T-helper 2 cell treated with Interferon-gamma antibody and Interleukin-4, amounts not matched to agents 5 μg/mL and 100 μg/mL, for 36 hours (primary cell): ENCODE data around the gene CHAD.

ENCODE experiments used
- DNase-seq: peaks from one replicate; pipeline ENCODE4 v3.0.0; 2021; ENCODE audit warnings: low spot score
- H3K27ac Mint-ChIP-seq: one replicate; pipeline ENCODE4 v1.8.0; 2021; ENCODE audit warnings: mild to moderate bottlenecking, mixed read lengths
- H3K27me3 Mint-ChIP-seq: one replicate; pipeline ENCODE4 v1.8.0; 2021; ENCODE audit warnings: low read depth, mixed read lengths
- H3K36me3 Mint-ChIP-seq: one replicate; pipeline ENCODE4 v1.8.0; 2021; ENCODE audit warnings: low read depth, mixed read lengths
- H3K4me1 Mint-ChIP-seq: one replicate; pipeline ENCODE4 v1.8.0; 2021; ENCODE audit warnings: low read depth, mixed read lengths
- H3K4me3 Mint-ChIP-seq: one replicate; pipeline ENCODE4 v1.8.0; 2022; ENCODE audit warnings: mild to moderate bottlenecking, moderate library complexity, mixed read lengths
- H3K9me3 Mint-ChIP-seq: one replicate; pipeline ENCODE4 v1.8.0; 2021; ENCODE audit warnings: mixed read lengths

Gene CHAD

DNA sequence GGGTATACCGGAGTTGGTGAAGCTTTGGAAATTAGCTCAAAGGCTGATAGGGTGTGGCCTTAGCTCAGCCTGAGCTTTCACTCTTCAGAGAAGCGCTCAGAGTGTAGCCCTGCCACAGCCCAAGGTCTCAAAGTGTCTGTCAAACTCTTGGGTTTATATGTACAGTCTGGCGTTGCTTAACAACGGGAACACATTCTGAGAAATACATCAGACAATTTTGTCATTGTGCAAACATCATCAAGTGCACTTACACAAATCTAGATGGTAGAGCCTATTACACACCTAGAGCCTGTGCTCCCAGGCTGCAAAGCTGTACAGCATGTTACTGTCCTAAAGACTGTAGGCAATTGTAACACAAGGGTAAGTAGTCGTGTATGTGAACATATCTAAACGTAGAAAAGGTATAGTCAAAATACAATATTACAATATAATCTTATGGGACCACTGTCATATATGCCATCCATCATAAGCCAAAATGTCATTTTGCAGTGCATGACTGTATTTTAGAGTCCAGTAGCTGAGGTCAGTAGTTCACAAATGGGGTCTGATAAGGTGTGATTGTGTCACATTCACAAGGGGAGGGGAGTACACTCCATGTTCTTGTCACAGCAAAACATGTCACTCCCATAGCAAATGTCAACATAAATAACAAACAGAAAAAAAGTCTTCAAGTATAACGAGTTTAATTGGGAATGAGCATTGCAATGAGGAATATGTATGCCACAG lies 20.6 kb downstream of the CHAD start:
- H3K4me1 Mint-ChIP-seq = peaks cover 3% of the 10 kb centered on the region
- no peak overlapping the region for H3K27ac Mint-ChIP-seq
- H3K4me3 Mint-ChIP-seq = no peak overlapping the region
- H3K9me3 Mint-ChIP-seq = no peaks in the 10 kb centered on the region
- H3K27me3 Mint-ChIP-seq = no peaks in the 10 kb centered on the region
- no peaks in the 10 kb centered on the region for H3K36me3 Mint-ChIP-seq
- no peak for DNase-seq

DNA sequence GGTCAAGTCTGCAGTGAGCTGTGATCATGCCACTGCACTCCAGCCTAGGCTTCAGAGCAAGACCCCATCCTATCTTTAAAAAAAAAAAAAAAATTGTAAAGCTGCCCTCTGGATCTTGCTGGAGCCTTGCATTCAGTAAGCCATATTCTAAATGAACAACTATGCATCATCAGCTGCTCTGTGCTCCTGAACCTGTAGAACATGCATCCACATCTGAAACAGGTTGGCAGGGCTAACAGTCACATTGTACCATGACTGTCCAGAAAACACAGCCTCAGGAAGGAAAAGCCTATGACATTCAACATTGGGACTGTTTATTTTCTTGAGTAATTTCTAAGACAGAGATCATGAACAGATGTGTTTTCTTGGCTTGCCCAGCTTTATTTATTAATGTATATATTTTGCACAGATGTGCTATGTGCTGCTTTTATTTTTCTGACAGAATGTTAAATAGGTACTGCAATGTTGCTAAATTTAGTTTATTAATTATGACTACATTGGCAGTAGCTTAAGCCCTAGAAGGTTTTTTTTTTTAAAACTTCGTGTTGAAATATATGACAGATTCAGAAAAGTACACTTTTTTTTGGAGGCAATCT lies 22.9 kb downstream of the CHAD start:
- Mint-ChIP-seq H3K9me3 (no peaks in the 10 kb centered on the region), H3K27ac (no peak overlapping the region), H3K27me3 (no peaks in the 10 kb centered on the region), H3K36me3 (no peaks in the 10 kb centered on the region), H3K4me1 (no peaks in the 10 kb centered on the region), H3K4me3 (no peak overlapping the region)
- DNase-seq = no peak

DNA sequence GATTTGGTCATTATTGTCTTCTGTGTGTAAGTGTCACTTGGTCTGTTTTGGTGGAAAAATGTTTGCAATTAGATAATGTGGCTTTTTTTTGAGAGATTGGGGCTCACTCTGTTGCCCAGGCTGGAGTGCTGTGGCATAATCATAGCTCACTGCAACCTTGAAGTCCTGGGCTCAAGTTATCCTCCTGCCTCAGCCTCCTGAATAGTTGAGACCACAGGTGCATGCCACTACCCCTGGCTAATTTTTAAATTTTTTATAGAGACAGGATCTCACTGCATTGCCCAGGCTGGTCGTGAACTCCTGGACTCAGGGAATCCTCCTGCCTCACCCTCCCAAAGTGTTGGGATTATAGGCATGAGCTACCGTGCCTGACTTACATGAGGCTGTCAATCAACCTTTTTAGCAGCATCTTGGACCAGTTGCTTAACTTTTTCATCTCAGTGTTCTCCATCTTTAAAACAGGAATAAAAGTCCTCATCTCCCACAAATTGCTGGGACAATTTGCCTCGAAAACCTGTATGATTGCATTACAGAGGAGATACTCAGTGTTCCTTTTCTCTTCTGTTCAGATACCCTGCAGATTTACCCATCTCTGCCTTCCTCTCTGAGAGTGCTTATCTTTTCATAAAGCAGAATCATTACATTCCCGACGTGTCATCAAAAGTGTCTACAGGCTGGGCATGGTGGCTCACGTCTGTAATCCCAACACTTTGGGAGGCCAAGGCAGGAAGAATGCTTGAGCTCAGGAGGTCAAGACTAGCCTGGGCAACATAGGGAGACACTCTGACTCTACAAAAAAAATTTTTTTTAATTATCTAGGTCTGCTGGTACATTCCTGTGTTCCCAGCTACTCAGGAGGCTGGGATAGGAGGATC lies 23.6 kb downstream of the CHAD start:
- no peaks in the 10 kb centered on the region for H3K27me3 Mint-ChIP-seq
- no peak for DNase-seq
- H3K4me1 Mint-ChIP-seq = no peaks in the 10 kb centered on the region
- no peaks in the 10 kb centered on the region for H3K9me3 Mint-ChIP-seq
- no peak overlapping the region for H3K27ac Mint-ChIP-seq
- no peaks in the 10 kb centered on the region for H3K36me3 Mint-ChIP-seq
- no peak overlapping the region for H3K4me3 Mint-ChIP-seq

DNA sequence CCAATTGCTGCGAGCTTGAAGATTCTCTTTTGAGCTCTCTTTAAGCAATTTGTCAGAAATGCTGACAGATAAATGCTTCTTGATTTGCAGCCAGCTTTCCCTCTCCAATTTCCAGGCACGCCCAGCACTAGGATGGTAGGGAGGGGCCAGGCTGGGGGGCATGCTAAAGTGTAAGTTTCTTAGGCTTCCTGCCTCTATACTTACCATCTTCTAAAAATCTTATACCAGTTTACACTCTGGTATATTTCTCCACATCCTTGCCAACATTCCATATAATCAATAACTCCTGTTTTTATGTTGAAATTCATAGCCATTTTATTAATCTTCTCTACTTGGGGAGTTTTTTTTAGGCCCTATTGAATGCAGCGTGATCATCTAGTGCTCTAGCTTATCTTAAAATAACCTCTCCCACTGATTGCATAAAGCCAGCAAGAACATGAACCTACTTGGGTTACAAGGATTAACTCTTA lies 25.1 kb downstream of the CHAD start:
- H3K9me3 Mint-ChIP-seq = no peaks in the 10 kb centered on the region
- no peak for DNase-seq
- no peaks in the 10 kb centered on the region for H3K4me1 Mint-ChIP-seq
- no peaks in the 10 kb centered on the region for H3K27me3 Mint-ChIP-seq
- H3K27ac Mint-ChIP-seq = no peak overlapping the region
- H3K36me3 Mint-ChIP-seq = no peaks in the 10 kb centered on the region
- no peak overlapping the region for H3K4me3 Mint-ChIP-seq

DNA sequence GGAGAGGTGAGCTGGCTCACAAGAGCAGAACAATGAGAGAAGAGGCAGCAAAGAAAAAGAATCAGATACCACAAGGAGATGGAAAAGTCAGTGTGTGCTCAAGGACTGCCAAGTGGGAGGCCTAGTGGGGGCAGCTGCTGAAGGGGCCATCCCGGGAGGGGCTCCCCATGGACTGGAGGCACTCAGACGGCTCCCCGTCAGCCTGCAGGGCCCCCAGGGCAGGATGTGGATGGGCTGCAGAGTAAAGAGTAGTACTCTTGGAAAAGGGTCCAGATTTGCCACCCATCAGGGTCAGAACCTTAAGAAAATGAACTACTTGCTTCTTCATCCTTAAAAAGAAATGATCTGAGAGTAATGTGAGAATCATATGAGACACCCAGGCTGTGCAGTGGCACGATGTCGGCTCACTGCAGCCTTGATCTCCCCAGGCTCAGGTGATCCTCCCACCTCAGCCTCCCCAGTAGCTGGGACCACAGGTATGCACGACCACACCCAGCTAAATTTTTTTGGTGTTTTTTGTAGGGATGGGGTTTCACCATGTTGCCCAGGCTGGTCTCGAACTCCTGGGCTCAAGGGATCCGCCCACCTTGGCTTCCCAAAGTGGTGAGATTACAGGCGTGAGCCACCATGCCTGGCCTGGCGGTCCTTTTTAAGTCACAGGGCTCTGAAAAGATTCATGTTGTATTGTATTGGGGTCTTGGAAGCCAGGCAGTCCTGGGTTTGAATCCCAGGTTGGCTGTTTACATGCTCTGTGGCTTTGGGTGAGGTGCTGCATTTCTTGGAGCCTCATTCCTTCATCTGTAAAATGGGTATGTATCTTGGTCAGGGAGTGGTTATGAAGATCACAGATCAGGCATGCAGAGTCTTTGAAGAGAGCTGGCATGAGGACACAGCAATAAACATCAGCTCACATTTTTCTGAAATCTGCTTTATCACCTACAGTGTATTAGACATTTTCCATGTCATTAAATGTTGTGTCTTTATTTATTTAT lies 27.5 kb downstream of the CHAD start:
- Mint-ChIP-seq H3K27ac (no peak overlapping the region), H3K27me3 (no peaks in the 10 kb centered on the region), H3K36me3 (no peaks in the 10 kb centered on the region), H3K4me3 (no peak overlapping the region), H3K9me3 (no peaks in the 10 kb centered on the region), H3K4me1 (no peaks in the 10 kb centered on the region)
- DNase-seq = no peak

DNA sequence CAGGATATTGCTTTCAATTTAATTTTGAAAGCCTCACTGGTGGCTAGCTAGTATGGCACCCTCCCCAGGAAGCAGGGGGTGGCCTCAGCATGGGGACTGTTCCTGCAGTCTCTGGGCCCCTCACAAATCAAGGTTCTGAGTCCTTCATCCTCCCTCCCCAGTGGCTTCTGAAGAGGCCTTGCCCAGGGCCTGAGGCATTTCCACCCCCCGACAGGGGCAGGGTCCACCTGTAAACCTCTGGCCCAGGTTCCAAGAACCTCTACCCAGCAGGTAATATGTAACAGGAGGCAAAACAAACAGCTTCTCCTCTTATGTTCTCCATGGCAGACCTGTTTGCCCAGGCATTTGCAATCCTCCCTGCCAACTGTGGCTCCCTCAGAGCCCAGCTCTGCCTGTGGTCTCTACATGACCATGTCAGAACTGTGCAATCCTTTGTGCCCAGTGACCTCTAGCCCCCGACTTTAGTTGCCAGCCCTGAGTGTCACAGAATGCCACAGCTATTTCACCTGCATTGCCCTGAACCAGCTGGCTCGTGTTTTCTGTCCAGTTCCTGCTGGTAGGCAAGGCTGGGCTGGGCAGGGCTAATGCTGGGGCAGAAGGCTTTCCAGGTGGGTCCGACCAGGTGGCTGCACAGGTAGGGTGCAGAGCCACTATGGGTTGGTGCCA lies 28.4 kb downstream of the CHAD start:
- H3K27ac Mint-ChIP-seq = no peak overlapping the region
- no peaks in the 10 kb centered on the region for H3K9me3 Mint-ChIP-seq
- no peaks in the 10 kb centered on the region for H3K4me1 Mint-ChIP-seq
- no peaks in the 10 kb centered on the region for H3K36me3 Mint-ChIP-seq
- no peak for DNase-seq
- no peaks in the 10 kb centered on the region for H3K27me3 Mint-ChIP-seq
- H3K4me3 Mint-ChIP-seq = no peak overlapping the region

DNA sequence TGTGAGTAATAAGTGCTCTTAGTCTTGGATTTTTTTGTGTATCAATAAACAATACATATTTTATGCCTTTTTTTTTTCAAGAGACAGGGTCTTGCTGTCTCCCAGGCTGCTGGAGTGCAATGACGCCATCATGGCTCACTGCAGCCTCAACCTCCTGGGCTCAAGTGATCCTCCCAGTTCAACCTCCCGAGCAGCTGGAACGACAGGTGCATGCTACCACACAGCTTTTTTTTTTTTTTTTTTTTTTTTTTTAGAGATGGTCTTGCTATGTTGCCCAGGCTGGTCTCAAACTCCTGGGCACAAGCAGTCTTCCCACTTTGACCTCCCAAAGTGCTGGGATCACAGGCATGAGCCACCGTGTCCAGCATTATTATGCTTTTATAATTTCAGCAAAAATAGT lies 29.7 kb downstream of the CHAD start:
- Mint-ChIP-seq H3K4me3 (no peak overlapping the region), H3K36me3 (peaks cover 1% of the 10 kb centered on the region), H3K27me3 (no peaks in the 10 kb centered on the region), H3K9me3 (no peaks in the 10 kb centered on the region), H3K27ac (no peak overlapping the region), H3K4me1 (no peaks in the 10 kb centered on the region)
- no peak for DNase-seq

DNA sequence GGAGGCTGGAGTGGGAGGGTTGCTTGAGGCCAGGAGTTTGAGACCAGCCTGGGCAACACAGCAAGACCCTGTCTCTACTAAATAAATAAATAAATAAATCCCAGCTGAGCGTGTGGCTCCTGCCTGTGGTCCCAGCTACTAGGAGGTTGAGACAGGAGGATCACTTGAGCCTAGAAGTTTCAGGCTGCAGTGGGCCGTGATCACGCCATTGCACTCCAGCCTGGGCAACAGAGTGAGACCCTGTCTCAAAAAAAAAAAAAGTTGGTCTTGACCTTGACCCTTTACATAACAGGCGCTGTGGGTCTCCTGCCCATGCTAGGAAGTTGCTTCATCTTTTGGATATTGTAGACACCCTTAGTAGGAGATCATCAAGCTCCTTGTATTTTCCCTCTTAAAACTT lies 31.3 kb downstream of the CHAD start:
- DNase-seq = no peak
- Mint-ChIP-seq H3K9me3 (no peaks in the 10 kb centered on the region), H3K4me1 (no peaks in the 10 kb centered on the region), H3K27ac (no peak overlapping the region), H3K27me3 (no peaks in the 10 kb centered on the region), H3K36me3 (peaks cover 1% of the 10 kb centered on the region), H3K4me3 (no peak overlapping the region)

DNA sequence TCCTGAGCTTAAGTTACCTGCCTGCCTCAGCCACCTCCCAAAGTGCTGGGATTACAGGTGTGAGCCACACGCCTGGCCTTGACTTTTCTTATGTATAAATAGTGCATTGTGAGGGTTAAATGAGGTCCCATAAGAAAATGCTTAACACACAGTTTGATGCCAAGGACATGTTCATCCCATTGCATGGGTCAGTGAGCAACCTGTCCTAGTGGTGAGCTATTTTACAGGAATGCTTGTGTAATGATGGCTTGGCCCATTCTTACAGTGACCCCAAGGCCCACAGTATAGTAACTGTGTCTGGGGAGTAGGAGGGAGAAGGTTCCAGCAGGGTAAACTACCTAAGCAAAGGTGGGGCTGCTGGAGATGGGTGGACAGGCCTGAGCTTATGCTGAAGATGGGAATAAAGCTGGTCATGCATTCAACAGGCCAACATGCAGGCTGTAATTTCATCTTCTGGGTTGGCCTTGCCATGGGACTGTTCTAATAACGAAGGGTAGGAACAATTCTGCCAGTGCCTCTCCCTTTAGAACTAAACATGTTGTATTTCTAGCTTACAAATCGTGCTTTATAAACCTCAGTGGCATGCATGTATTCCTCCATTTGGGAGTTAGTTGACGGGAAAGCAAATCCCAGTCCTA lies 36.4 kb downstream of the CHAD start:
- no peaks in the 10 kb centered on the region for H3K9me3 Mint-ChIP-seq
- H3K36me3 Mint-ChIP-seq = peaks cover 1% of the 10 kb centered on the region
- no peak overlapping the region for H3K4me3 Mint-ChIP-seq
- peaks cover 7% of the 10 kb centered on the region for H3K4me1 Mint-ChIP-seq
- no peaks in the 10 kb centered on the region for H3K27me3 Mint-ChIP-seq
- DNase-seq = no peak
- no peak overlapping the region for H3K27ac Mint-ChIP-seq

DNA sequence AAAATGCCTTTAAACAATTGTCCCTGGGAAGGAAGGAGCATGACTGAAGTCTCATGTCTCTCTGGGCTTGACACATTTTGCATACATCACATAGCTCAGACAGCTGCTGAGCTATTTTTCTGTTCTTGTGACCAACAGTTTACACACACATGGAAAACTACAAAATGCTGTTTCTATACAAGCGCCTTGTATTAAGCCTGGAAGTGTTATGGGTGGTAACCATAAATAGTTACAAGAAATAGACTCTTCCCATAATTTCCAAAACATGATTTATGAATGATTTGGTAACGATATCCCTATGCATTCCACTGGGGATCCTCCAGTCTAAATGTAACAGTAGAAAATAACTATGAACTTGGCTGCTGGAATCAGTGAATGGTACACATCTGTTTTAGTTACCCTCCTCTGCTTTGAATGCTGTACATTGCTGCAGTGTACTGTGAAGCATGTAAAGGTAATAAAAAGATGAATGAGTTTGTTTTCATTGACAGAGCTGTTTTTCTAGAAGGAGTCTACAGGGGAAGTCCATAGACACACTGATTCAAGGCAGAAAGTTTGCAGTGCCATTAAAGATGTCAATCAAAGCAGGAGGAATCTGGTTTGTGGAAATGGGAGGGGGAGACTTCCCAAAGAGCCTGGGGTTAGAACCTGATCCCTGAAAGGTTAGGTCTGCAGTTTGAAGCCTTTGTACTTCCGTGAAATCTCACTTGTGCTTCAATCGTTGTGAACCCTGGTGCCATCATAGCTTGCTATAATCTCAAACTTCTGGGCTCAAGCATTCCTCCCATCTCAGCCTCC lies 37.7 kb downstream of the CHAD start:
- DNase-seq = no peak
- Mint-ChIP-seq H3K9me3 (no peaks in the 10 kb centered on the region), H3K4me3 (no peak overlapping the region), H3K27me3 (no peaks in the 10 kb centered on the region), H3K36me3 (peaks cover 1% of the 10 kb centered on the region), H3K27ac (no peak overlapping the region), H3K4me1 (peaks cover 13% of the 10 kb centered on the region)

DNA sequence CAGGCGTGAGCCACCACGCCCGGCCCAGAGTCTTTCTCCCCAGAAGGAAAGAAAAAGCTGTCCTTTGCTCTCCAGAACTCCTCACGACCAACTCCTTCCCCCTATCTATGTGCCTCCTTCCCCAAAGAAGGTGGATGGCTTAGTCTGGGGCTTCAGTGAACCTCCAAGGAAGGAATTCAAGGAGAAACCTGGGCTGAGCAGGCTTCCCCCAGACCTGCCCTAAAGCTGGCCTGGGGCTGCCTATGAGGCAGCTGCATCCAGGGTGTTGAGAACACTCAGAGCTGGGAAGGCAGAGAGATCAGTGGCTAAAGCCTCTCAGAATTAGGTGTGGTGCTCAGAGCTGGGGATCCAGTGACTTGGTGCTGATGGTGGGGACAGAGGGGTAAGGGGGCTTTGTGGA lies 38.9 kb downstream of the CHAD start:
- Mint-ChIP-seq H3K9me3 (no peaks in the 10 kb centered on the region), H3K27ac (no peak overlapping the region), H3K4me1 (peaks cover 20% of the 10 kb centered on the region), H3K4me3 (no peak overlapping the region), H3K36me3 (peaks cover 1% of the 10 kb centered on the region), H3K27me3 (no peaks in the 10 kb centered on the region)
- DNase-seq = no peak

DNA sequence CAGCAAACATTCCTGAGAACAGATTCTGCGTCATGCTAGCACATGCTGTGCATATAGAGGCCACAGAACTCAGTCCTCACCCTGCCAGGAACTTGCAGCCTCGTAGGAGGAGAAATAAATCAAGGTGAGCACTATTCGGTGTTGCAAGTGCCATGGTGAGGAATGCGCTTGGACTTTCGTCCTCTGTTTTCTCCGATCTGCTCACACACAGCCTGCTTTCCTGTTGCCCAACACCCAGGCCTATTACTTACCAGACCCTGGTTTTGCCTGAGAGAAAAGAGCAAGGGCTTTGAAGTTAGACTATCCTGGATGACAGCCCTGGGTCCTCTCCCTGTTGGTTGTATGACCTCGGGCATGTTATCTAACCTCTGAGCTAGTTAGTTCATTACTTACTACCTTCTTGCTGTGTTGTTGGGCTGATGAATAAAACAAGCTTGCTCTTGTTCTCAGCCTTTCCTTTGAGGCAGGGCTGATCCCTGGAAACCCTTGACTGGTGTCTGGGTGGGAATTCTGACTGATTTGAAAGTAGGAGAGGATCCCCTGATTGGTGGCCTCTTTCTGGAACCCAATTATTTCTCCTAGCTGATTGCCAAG lies 39.8 kb downstream of the CHAD start:
- H3K9me3 Mint-ChIP-seq = no peaks in the 10 kb centered on the region
- H3K27me3 Mint-ChIP-seq = no peaks in the 10 kb centered on the region
- H3K4me3 Mint-ChIP-seq = no peak overlapping the region
- H3K36me3 Mint-ChIP-seq = no peaks in the 10 kb centered on the region
- peaks cover 20% of the 10 kb centered on the region for H3K4me1 Mint-ChIP-seq
- no peak for DNase-seq
- no peak overlapping the region for H3K27ac Mint-ChIP-seq
